ENCODE measurements around the gene ITCH. TPM values are rescaled to one million over a fixed set of nuclear protein-coding genes. Genes with fewer than 3 reads are reported as not detected.

ITCH gene
- polyA plus RNA-seq, 3 donors, result 13.3 to 26.6 (median 19.9) TPM

DNA sequence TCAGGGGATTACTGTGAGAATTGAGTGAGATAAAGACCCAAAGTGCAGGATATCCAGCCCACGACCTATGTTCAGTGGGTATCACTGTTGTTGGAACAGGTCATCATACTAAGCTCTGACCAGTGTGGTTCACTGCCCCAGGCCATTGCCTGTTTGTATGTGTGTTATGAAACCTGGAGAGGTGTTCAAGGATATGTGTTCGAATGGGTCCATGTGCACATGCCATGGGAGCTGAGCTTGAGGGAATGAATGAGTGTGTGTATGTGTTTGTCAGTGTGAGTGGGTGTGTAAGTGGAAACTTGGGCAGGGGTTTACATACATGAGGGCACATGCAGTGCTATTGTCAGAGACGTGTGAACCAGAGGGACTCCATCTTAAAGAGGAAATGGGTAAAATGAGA lies 42.2 kb upstream of the ITCH start:
- Histone ChIP-seq H2AFZ (ENCODE audit: insufficient read depth, low read depth, low read length, poor library complexity, severe bottlenecking) (no peak overlapping the region), H3K4me1 (ENCODE audit: control insufficient read depth in 1 of 2, insufficient read depth in 2 of 2, low read length in 2 of 2) (peaks cover 0 to 4% of the 10 kb centered on the region in 2 donors), H3K27me3 (ENCODE audit: control insufficient read depth in 2 of 2, insufficient read depth in 2 of 2, low read length in 2 of 2) (no peaks in the 10 kb centered on the region), H3K9ac (ENCODE audit: insufficient read depth, low read length, poor library complexity, severe bottlenecking) (no peak overlapping the region), H3K79me2 (ENCODE audit: insufficient read depth, low read length) (no peaks in the 10 kb centered on the region), H4K20me1 (ENCODE audit: insufficient read depth, low read length) (no peaks in the 10 kb centered on the region), H3K4me3 (replicated peaks in 1 of 3; ENCODE audit: low read depth in 2 of 3, low read length in 3 of 3) (no peak overlapping the region), H3K9me3 (replicated peaks in 1 of 2; ENCODE audit: control insufficient read depth in 1 of 2, insufficient read depth in 1 of 2, low read length in 2 of 2) (no peaks in the 10 kb centered on the region), H3K27ac (ENCODE audit: low read depth in 1 of 2, low read length in 2 of 2) (no peak overlapping the region), H3K36me3 (replicated peaks in 1 of 2; ENCODE audit: control insufficient read depth in 1 of 2, insufficient read depth in 2 of 2, low read length in 2 of 2) (no peaks in the 10 kb centered on the region), H3K4me2 (replicated peaks; ENCODE audit: extremely low read depth, low read length, poor library complexity, severe bottlenecking) (no peak overlapping the region)
- H3K36me3 Mint-ChIP-seq, result no peaks in the 10 kb centered on the region
- H3K4me1 Mint-ChIP-seq, result peaks cover 5% of the 10 kb centered on the region
- intact Hi-C loops (cut with micrococcal nuclease), result no loop called here
- H3K27ac Mint-ChIP-seq, result no peak overlapping the region
- no peak overlapping the region for H3K4me3 Mint-ChIP-seq
- DNase-seq, result no peak
- peaks cover 0 to 7% (median 4%) of the 10 kb centered on the region in 3 donors for H3K27me3 Mint-ChIP-seq (ENCODE audit: low read depth in 3 of 3)
- TF ChIP-seq, protein P1, sequence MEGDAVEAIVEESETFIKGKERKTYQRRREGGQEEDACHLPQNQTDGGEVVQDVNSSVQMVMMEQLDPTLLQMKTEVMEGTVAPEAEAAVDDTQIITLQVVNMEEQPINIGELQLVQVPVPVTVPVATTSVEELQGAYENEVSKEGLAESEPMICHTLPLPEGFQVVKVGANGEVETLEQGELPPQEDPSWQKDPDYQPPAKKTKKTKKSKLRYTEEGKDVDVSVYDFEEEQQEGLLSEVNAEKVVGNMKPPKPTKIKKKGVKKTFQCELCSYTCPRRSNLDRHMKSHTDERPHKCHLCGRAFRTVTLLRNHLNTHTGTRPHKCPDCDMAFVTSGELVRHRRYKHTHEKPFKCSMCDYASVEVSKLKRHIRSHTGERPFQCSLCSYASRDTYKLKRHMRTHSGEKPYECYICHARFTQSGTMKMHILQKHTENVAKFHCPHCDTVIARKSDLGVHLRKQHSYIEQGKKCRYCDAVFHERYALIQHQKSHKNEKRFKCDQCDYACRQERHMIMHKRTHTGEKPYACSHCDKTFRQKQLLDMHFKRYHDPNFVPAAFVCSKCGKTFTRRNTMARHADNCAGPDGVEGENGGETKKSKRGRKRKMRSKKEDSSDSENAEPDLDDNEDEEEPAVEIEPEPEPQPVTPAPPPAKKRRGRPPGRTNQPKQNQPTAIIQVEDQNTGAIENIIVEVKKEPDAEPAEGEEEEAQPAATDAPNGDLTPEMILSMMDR (IDR thresholded peaks at IDR 0.05), result no peak
- WGBS (ENCODE audit: insufficient coverage), result 71% methylated on average over 3 of the region's 3 CpGs
- no peaks in the 10 kb centered on the region for H3K9me3 Mint-ChIP-seq

DNA sequence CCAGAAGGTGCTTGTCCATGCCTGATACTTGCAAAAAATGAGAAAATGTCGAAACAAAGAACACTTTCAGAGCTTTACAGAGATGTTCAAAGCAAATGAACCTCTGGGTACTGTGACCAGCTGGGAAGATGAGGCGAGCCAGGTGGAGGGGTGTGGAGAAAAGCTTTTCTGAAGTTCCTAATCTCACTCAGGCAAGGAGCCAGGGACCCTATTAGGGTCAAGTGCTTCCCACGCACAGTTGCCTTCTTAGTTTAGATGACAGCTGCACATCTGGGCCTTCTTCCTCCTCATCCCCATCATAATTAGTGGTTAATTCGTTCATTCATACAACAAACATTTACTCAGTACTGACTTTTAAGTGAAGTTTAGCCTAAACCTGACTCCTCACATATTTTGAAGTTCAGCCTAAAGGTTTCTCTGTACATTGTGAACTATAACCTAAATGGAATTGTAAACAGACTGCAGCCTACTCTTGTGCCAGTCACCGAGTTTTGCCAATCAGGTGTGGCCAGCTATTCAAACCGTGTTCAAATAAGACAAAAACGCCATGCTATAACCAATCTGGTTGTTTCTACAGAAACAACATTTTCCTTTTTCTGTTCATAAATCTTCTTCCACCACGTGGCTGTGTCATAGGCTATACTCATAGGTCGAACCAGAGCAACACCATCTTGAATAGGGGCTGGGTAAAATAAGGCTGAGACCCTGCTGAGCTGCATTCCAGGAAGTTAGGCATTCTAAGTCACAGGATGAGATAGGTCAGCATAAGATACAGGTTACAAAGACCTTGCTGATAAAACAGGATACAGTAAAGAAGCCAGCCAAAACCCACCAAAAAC lies 40.6 kb upstream of the ITCH start:
- H2AFZ ChIP-seq (ENCODE audit: insufficient read depth, low read depth, low read length, poor library complexity, severe bottlenecking), result no peak overlapping the region
- H3K36me3 Mint-ChIP-seq, result no peaks in the 10 kb centered on the region

More for the DNA sequence above, 40.6 kb upstream of the ITCH start:
- no peak overlapping the region for H3K4me3 ChIP-seq (replicated peaks in 1 of 3; ENCODE audit: low read depth in 2 of 3, low read length in 3 of 3)
- Mint-ChIP-seq H3K4me3 (no peak overlapping the region), H3K9me3 (no peaks in the 10 kb centered on the region), H3K27ac (no peak overlapping the region), H3K27me3 (ENCODE audit: low read depth in 3 of 3) (peaks cover 0 to 7% (median 7%) of the 10 kb centered on the region in 3 donors), H3K4me1 (no peaks in the 10 kb centered on the region)
- no peak overlapping the region for H3K4me2 ChIP-seq (replicated peaks; ENCODE audit: extremely low read depth, low read length, poor library complexity, severe bottlenecking)
- H3K27me3 ChIP-seq (ENCODE audit: control insufficient read depth in 2 of 2, insufficient read depth in 2 of 2, low read length in 2 of 2), result no peaks in the 10 kb centered on the region
- no peaks in the 10 kb centered on the region for H4K20me1 ChIP-seq (ENCODE audit: insufficient read depth, low read length)
- H3K4me1 ChIP-seq (ENCODE audit: control insufficient read depth in 1 of 2, insufficient read depth in 2 of 2, low read length in 2 of 2), result no peaks in the 10 kb centered on the region
- DNase-seq, result no peak
- intact Hi-C loops (cut with micrococcal nuclease), result no loop called here
- no peaks in the 10 kb centered on the region for H3K9me3 ChIP-seq (replicated peaks in 1 of 2; ENCODE audit: control insufficient read depth in 1 of 2, insufficient read depth in 1 of 2, low read length in 2 of 2)
- H3K79me2 ChIP-seq (ENCODE audit: insufficient read depth, low read length), result no peaks in the 10 kb centered on the region
- H3K36me3 ChIP-seq (replicated peaks in 1 of 2; ENCODE audit: control insufficient read depth in 1 of 2, insufficient read depth in 2 of 2, low read length in 2 of 2), result no peaks in the 10 kb centered on the region
- 92% methylated on average over 6 of the region's 9 CpGs for WGBS (ENCODE audit: insufficient coverage)
- no peak overlapping the region for H3K9ac ChIP-seq (ENCODE audit: insufficient read depth, low read length, poor library complexity, severe bottlenecking)
- TF ChIP-seq, protein P1 (IDR thresholded peaks at IDR 0.05), result no peak
- H3K27ac ChIP-seq (ENCODE audit: low read depth in 1 of 2, low read length in 2 of 2), result no peak overlapping the region
